Measurements from ENCODE around the gene RPL7A. TPM values are rescaled to one million over a fixed set of nuclear protein-coding genes. Genes with fewer than 3 reads are reported as not detected.
A peak's percentile ranks its signal among the peaks of the same experiment; 100 is the strongest.
"Not testable (repeated sequence)": the region's sequence is repeated elsewhere in the genome, so short reads cannot be mapped to it uniquely, and the experiment has no call there.

Gene RPL7A
- total RNA-seq, 2 experiments from 2014 or later, result 2,867 to 2,961 TPM

DNA sequence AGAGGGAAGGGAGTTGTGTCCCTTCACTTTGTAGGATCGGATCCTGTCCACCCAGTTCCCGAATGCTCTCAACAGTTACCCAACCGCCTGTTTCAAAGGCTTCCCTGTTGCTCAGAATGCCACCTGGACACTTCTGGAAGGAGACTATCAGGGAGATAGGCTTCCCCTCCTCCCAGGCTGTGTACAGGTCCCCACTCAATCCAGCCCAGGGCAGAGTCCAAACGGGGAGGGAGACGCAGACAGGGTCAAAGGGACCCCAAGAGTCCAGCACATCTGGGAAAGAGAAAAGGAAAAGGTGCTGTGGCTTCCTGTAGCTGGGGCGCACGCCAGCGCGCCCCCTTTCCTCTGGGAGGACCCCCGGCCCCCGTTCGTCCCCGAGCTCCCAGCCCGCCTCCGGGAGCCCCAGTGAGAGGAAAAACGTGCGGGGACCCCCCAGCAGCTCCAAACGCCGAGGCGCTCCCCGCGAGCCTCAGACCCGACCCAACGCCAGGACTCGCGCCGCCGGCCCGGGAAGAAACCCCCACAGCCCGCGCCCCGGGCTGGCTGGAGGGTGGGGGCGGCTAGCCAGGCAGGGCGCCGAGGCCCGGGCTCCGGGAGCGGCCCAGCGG lies 27.2 kb downstream of the RPL7A start:
- Histone ChIP-seq H2AFZ (ENCODE audit: low read length) (no peak overlapping the region), H3K9me3 (ENCODE audit: low read length) (no peaks in the 10 kb centered on the region), H3K27ac (ENCODE audit: low read depth, low read length, poor library complexity, severe bottlenecking) (peak overlapping the region; percentile 67), H3K4me1 (ENCODE audit: insufficient read depth, low read length, poor library complexity, severe bottlenecking) (peaks cover 34% of the 10 kb centered on the region), H3K79me2 (ENCODE audit: insufficient read depth, low read depth, low read length) (peaks cover 56% of the 10 kb centered on the region), H3K4me3 (ENCODE audit: low read depth, low read length, poor library complexity, severe bottlenecking) (peak overlapping the region; percentile 91), H3K4me2 (ENCODE audit: low read length) (peak overlapping the region; percentile 94), H4K20me1 (ENCODE audit: insufficient read depth, low read length) (peaks cover 21% of the 10 kb centered on the region), H3K36me3 (ENCODE audit: insufficient read depth, low read length) (peaks cover 35% of the 10 kb centered on the region), H3K9me2 (ENCODE audit: insufficient read depth, low read length) (no peaks in the 10 kb centered on the region)
- intact Hi-C loops (cut with micrococcal nuclease; ENCODE audit: unreplicated experiment), result loop anchor here (2.0 kb wide), 1 partner anchor 38 kb away; the partner anchor contains the start of gene SURF6
- ChIA-PET CTCF (ENCODE audit: unreplicated experiment) (interaction anchor here (1.0 kb wide), 1 partner anchor 18 kb away, joined by 3 read pairs; no protein-coding TSS in a partner anchor), POLR2A (interaction anchor here (1.4 kb wide), 1 partner anchor 22 kb away, joined by 4 read pairs; no protein-coding TSS in a partner anchor)
- no TSS peak for BruUV-seq (replicated peaks)
- peak; percentile 72 for TF ChIP-seq CTCF (conservative IDR thresholded peaks at IDR 0.05; ENCODE audit: low read length)
- TF ChIP-seq EZH2phosphoT487 (IDR thresholded peaks at IDR 0.05; ENCODE audit: borderline replicate concordance, low read depth, low read length), result no peak
- DNase-seq (ENCODE audit: low spot score), result peak; percentile 65

DNA sequence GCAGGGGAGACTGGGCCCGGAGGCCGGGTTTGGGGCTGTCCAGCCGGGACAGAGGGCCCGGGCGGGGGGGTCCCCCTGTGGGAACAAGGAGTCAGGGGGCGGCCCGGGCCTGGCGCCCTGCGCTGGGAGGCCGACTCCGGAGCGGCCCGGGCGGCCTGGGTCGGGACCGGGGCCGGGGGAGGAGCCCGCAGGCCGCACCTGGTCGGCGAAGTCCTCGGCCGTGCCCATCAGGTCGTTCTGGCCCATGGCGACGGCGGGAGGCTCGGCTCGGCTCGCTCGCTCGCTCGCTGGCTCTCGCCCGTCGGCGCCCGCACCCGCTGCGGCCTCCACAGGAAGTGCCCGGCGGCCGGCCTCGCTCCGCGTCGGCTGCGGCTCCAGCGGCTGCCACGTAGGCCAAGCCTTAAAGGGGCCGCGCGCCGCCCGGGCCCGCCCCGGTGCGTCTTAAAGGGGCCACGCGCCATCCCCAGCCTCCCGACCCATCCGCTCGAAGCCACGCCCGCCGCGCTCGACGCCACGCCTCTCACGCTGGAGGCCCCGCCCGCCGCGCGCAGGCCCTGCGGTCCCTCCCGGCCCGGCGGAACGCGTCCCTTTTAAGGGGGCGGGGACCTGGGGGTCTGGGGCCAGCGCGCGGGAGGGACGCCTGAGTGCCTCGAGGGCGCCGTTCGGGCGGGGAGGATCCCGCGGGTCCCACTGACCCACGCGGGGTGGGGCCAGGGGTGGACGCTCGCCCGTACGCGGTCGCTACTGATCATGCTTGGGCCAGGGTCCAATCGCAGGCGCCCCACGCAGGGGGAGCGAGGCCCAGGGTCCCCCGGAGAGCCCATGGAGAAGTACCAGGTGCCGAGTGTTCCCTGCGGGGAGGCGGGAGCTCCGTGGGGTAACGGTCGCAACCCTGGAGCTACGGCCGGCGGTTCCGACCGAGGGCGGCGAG lies 28.0 kb downstream of the RPL7A start, which contains the start of the genes STKLD1 and SURF4:
Gene STKLD1, plus strand, starts transcription at position 643 of the 931 bp plus-strand sequence. Its CDS starts 108 bp downstream, at position 751.
Gene SURF4, minus strand, starts transcription at position 337 of the 931 bp plus-strand sequence. Its CDS starts 91 bp downstream, at position 246.
- Histone ChIP-seq H3K9me2 (ENCODE audit: insufficient read depth, low read length) (no peaks in the 10 kb centered on the region), H3K4me2 (ENCODE audit: low read length) (peak within 1 kb of the TSS; percentile 94), H3K27ac (ENCODE audit: low read depth, low read length, poor library complexity, severe bottlenecking) (peak within 1 kb of the TSS; percentile 67), H4K20me1 (ENCODE audit: insufficient read depth, low read length) (peaks cover 13% of the 10 kb centered on the region), H3K4me1 (ENCODE audit: insufficient read depth, low read length, poor library complexity, severe bottlenecking) (peaks cover 27% of the 10 kb centered on the region), H3K79me2 (ENCODE audit: insufficient read depth, low read depth, low read length) (peaks cover 48% of the 10 kb centered on the region), H3K4me3 (ENCODE audit: low read depth, low read length, poor library complexity, severe bottlenecking) (peak within 1 kb of the TSS; percentile 91), H2AFZ (ENCODE audit: low read length) (peak within 1 kb of the TSS; percentile 93), H3K36me3 (ENCODE audit: insufficient read depth, low read length) (peaks cover 27% of the 10 kb centered on the region), H3K9me3 (ENCODE audit: low read length) (no peaks in the 10 kb centered on the region)
- TF ChIP-seq CTCF (conservative IDR thresholded peaks at IDR 0.05; ENCODE audit: low read length) (no peak), EZH2phosphoT487 (IDR thresholded peaks at IDR 0.05; ENCODE audit: borderline replicate concordance, low read depth, low read length) (no peak)
- intact Hi-C loops (cut with micrococcal nuclease; ENCODE audit: unreplicated experiment), result loop anchor here (1.0 to 2.0 kb wide), 2 partner anchors 20 to 39 kb away; partner anchors contain the start of genes SURF1, SURF2 and SURF6
- CTCF ChIA-PET (ENCODE audit: unreplicated experiment), result no interaction called here
- POLR2A ChIA-PET, result no interaction called here
- no TSS peak for BruUV-seq (replicated peaks)
- DNase-seq (ENCODE audit: low spot score), result peak; percentile 97

DNA sequence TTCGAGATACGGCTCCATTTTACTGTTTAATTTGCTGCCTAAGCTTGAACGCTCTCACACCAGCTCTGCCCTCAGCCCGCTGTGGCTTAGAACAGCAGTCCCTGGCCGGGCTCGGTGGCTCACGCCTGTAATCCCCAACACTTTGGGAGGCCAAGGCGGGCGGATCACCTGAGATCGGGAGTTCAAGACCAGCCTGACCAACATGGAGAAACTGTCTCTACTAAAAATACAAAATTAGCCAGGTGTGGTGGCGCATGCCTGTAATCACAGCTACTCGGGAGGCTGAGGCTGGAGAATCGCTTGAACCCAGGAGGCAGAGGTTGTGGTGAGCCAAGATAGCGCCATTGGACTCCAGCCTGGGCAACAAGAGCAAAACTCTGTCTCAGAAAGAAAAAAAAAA lies 29.3 kb downstream of the RPL7A start:
- Histone ChIP-seq H3K4me1 (ENCODE audit: insufficient read depth, low read length, poor library complexity, severe bottlenecking) (peaks cover 14% of the 10 kb centered on the region), H3K36me3 (ENCODE audit: insufficient read depth, low read length) (peaks cover 14% of the 10 kb centered on the region), H3K79me2 (ENCODE audit: insufficient read depth, low read depth, low read length) (peaks cover 35% of the 10 kb centered on the region)
- H2AFZ ChIP-seq (ENCODE audit: low read length); H3K4me2 ChIP-seq (ENCODE audit: low read length); H3K27ac ChIP-seq (ENCODE audit: low read depth, low read length, poor library complexity, severe bottlenecking); BruUV-seq (replicated peaks); H3K9me3 ChIP-seq (ENCODE audit: low read length); H3K4me3 ChIP-seq (ENCODE audit: low read depth, low read length, poor library complexity, severe bottlenecking); H4K20me1 ChIP-seq (ENCODE audit: insufficient read depth, low read length); CTCF ChIA-PET (ENCODE audit: unreplicated experiment); intact Hi-C loops (cut with micrococcal nuclease; ENCODE audit: unreplicated experiment); DNase-seq (ENCODE audit: low spot score); H3K9me2 ChIP-seq (ENCODE audit: insufficient read depth, low read length): not testable (repeated sequence)
- POLR2A ChIA-PET, result interaction anchor here (1.0 kb wide), 1 partner anchor 101 kb away, joined by 3 read pairs; the partner anchor contains the start of gene SLC2A6

Measured in OCI-LY7 (cell line).